Measurements from ENCODE around the gene TRIM49C. TPM values are rescaled to one million over a fixed set of nuclear protein-coding genes. Genes with fewer than 3 reads are reported as not detected.
"Not testable (repeated sequence)": the region's sequence is repeated elsewhere in the genome, so short reads cannot be mapped to it uniquely, and the experiment has no call there.

Gene TRIM49C
- total RNA-seq (not detected), polyA plus RNA-seq (ENCODE audit: insufficient read depth in 1 of 8, insufficient read length in 8 of 8, low replicate concordance in 1 of 8) (not detected)
- long read RNA-seq, donor 1: 0 reads
- long read RNA-seq, donor 2: 0 reads
- long read RNA-seq, donor 3: 0 reads
- long read RNA-seq, donor 4: 0 reads
- long read RNA-seq, donor 5: 0 reads
- long read RNA-seq, donor 6: 0 reads
- long read RNA-seq, donor 7: 0 reads
- long read RNA-seq, donor 8: 0 reads
- long read RNA-seq, donor 9: 0 reads
- long read RNA-seq, donor 10: 0 reads
- long read RNA-seq, donor 11: 0 reads

DNA sequence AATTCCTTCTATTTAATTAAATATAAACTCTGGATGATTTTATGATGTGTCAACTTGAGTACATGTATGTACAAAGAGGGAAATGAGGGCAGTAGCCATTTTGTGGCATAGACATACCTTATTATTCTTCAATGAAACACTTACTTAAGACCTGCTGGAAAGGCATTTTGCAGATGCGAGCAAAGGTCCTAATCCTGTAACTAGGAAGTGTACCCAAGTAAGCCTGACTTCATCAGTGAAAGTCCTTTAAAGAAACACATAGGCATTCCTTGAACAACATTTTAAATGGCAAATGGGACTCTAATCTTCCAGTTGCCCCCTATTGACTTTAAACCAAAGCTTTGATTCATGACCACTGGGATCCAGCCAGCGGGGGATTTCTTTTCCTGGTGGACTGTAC, at the start of gene TRIM49C:
Gene TRIM49C (plus strand): TSS at position 301 of the 400 bp plus-strand sequence. CDS start 4,106 bp downstream, outside the sequence.
- H3K4me1 ChIP-seq (ENCODE audit: control insufficient read depth, insufficient read depth, low read length); H3K27me3 ChIP-seq (ENCODE audit: control insufficient read depth, insufficient read depth, low read length); H3K4me3 ChIP-seq (ENCODE audit: low read length); H3K36me3 ChIP-seq (ENCODE audit: control insufficient read depth, insufficient read depth, low read length); DNase-seq; H3K9me3 ChIP-seq (replicated peaks; ENCODE audit: control insufficient read depth, low read depth, low read length); H3K27ac ChIP-seq (ENCODE audit: low read length): not testable (repeated sequence)
- no CpG with 5 or more reads among the region's 2 CpGs for WGBS (ENCODE audit: insufficient coverage)

DNA sequence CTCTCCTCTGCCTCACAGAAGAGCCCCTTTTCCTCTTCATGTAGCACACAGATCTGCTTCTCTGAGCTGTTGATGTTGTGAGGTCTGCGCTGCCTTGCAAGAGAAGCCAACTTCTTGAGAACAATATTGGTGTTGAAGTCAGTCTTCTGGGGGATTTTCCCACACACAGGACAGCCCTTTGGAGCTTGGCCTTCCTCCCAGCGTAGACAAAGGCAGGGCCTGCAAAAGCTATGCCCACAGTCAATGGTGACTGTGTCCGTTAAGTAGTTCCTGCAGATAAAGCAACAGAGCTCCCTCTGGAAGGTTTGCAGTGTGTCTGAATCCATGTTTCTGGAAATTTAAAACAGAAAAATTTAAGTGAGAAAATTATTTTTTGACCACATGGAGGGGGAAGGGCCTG, 6.7 kb upstream of the TRIM49C start:
- not testable (repeated sequence) for H3K9me3 ChIP-seq (replicated peaks; ENCODE audit: control insufficient read depth, low read depth, low read length); H3K4me3 ChIP-seq (ENCODE audit: low read length); H3K27ac ChIP-seq (ENCODE audit: low read length); H3K27me3 ChIP-seq (ENCODE audit: control insufficient read depth, insufficient read depth, low read length); DNase-seq; H3K36me3 ChIP-seq (ENCODE audit: control insufficient read depth, insufficient read depth, low read length); H3K4me1 ChIP-seq (ENCODE audit: control insufficient read depth, insufficient read depth, low read length)
- no CpG with 5 or more reads among the region's 3 CpGs for WGBS (ENCODE audit: insufficient coverage)

DNA sequence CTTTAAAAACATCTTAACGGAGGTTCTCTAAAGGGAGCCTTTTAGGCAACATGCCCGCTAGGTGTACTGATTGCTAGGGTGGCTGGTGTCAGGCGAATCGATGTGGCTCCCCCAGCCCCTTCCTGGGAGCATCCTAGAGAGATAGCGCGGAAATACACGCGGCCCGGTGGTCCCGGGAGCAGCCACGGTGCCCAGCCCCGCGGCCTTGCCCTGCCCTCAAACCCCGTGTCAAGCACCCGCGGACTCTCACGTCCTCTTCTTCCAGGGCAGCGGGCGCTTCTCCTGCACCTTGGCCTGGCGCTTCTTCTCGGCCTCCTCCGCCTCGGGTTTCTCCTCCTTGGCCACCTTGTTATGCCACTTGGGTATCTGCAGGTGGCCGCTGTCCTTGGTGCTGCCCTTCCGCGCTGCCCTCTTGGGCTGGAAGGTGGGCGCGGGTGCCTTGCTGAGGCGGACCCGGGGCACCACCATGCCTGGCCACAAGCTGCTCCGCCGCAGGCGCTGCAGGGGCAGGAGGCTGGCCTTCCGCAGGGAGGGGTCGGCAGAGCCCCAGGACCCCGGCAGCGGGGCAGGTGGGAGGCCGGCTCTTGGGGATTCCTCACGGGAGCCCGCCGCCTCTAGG, 20.8 kb downstream of the TRIM49C start:
- H3K36me3 ChIP-seq (ENCODE audit: control insufficient read depth, insufficient read depth, low read length); DNase-seq; H3K4me3 ChIP-seq (ENCODE audit: low read length); H3K27me3 ChIP-seq (ENCODE audit: control insufficient read depth, insufficient read depth, low read length); H3K4me1 ChIP-seq (ENCODE audit: control insufficient read depth, insufficient read depth, low read length); H3K27ac ChIP-seq (ENCODE audit: low read length); H3K9me3 ChIP-seq (replicated peaks; ENCODE audit: control insufficient read depth, low read depth, low read length): not testable (repeated sequence)
- WGBS (ENCODE audit: insufficient coverage): no CpG with 5 or more reads among the region's 41 CpGs

GRCh38 chr11:90052311-90052710, 21.4 kb downstream of the TRIM49C start:
- not testable (repeated sequence) for H3K27me3 ChIP-seq (ENCODE audit: control insufficient read depth, insufficient read depth, low read length); DNase-seq; H3K36me3 ChIP-seq (ENCODE audit: control insufficient read depth, insufficient read depth, low read length); H3K27ac ChIP-seq (ENCODE audit: low read length); H3K4me1 ChIP-seq (ENCODE audit: control insufficient read depth, insufficient read depth, low read length); H3K9me3 ChIP-seq (replicated peaks; ENCODE audit: control insufficient read depth, low read depth, low read length); H3K4me3 ChIP-seq (ENCODE audit: low read length)
- WGBS (ENCODE audit: insufficient coverage): no CpG with 5 or more reads among the region's 33 CpGs

DNA sequence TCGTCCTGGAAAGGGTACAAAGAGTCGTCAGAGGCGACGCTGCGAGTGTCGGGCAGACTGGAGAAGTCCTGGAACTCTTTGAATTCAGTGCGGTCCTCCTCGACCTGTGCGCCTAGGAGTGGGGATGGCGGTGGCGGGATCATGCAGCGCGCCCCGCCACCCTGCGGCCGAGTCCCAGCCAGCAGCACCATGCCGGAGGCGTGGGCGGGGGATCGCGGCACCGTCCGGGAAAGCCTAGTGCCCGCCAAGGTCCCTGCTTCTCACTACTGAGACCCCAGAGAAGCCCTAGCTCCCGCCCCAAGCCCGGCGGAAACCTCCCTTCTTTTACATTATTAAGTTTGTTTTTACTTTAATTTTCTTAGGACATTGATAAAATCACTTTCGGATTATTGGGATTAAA, 22.6 kb downstream of the TRIM49C start:
- not testable (repeated sequence) for H3K36me3 ChIP-seq (ENCODE audit: control insufficient read depth, insufficient read depth, low read length); H3K27ac ChIP-seq (ENCODE audit: low read length); H3K27me3 ChIP-seq (ENCODE audit: control insufficient read depth, insufficient read depth, low read length); DNase-seq; H3K4me3 ChIP-seq (ENCODE audit: low read length); H3K9me3 ChIP-seq (replicated peaks; ENCODE audit: control insufficient read depth, low read depth, low read length); H3K4me1 ChIP-seq (ENCODE audit: control insufficient read depth, insufficient read depth, low read length)
- no CpG with 5 or more reads among the region's 28 CpGs for WGBS (ENCODE audit: insufficient coverage)

GRCh38 chr11:90085650-90086049, 54.7 kb downstream of the TRIM49C start, which contains the start of gene UBTFL1:
TSS of gene UBTFL1 (plus strand) at chr11:90085950. CDS start at chr11:90085950, 0 bp downstream.
- no CpG with 5 or more reads among the region's 3 CpGs for WGBS (ENCODE audit: insufficient coverage)
- not testable (repeated sequence) for H3K9me3 ChIP-seq (replicated peaks; ENCODE audit: control insufficient read depth, low read depth, low read length); H3K36me3 ChIP-seq (ENCODE audit: control insufficient read depth, insufficient read depth, low read length); H3K27ac ChIP-seq (ENCODE audit: low read length); H3K4me1 ChIP-seq (ENCODE audit: control insufficient read depth, insufficient read depth, low read length); H3K27me3 ChIP-seq (ENCODE audit: control insufficient read depth, insufficient read depth, low read length); H3K4me3 ChIP-seq (ENCODE audit: low read length); DNase-seq

DNA sequence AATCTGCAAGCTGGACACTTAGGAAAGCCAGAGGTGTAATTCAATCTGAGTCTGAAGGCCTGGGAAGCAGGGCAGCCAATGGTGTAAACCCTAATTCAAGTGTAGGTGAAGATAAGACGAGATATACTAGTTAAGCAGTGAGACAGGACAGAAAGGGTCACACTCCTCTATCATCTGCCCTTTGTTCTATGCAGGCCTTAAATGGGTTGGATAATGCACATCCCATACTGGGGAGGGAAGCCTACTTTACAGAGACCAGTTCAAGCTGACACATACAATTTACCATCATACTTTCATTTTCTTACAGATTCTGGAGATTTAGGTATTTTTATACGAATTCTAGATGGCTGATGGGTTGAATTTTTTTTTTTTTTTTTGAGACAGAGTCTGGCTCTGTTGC, 57.8 kb downstream of the TRIM49C start:
- not testable (repeated sequence) for H3K4me3 ChIP-seq (ENCODE audit: low read length); H3K4me1 ChIP-seq (ENCODE audit: control insufficient read depth, insufficient read depth, low read length); H3K9me3 ChIP-seq (replicated peaks; ENCODE audit: control insufficient read depth, low read depth, low read length); H3K36me3 ChIP-seq (ENCODE audit: control insufficient read depth, insufficient read depth, low read length); H3K27me3 ChIP-seq (ENCODE audit: control insufficient read depth, insufficient read depth, low read length); DNase-seq; H3K27ac ChIP-seq (ENCODE audit: low read length)
- no CpG with 5 or more reads among the region's 2 CpGs for WGBS (ENCODE audit: insufficient coverage)

Other genes starting within 250 kb of the TRIM49C start
- not detected for gene TRIM49, start 222.5 kb upstream of the TRIM49C start, total RNA-seq
- gene TRIM49, start 222.5 kb upstream of the TRIM49C start, polyA plus RNA-seq (ENCODE audit: insufficient read depth in 1 of 8, insufficient read length in 8 of 8, low replicate concordance in 1 of 8): under 1 TPM in 1 of 8 donors, not detected in 7; 0.71 TPM
- gene TRIM64B, start 152.6 kb upstream of the TRIM49C start, total RNA-seq: not detected
- not detected for gene TRIM64B, start 152.6 kb upstream of the TRIM49C start, polyA plus RNA-seq (ENCODE audit: insufficient read depth in 1 of 8, insufficient read length in 8 of 8, low replicate concordance in 1 of 8)
- not detected for gene TRIM49D1, start 108.9 kb upstream of the TRIM49C start, total RNA-seq
- under 1 TPM in 1 of 8 donors, not detected in 7; 0.12 TPM for gene TRIM49D1, start 108.9 kb upstream of the TRIM49C start, polyA plus RNA-seq (ENCODE audit: insufficient read depth in 1 of 8, insufficient read length in 8 of 8, low replicate concordance in 1 of 8)
- gene TRIM49D2, start 107.0 kb upstream of the TRIM49C start, total RNA-seq: not detected
- gene TRIM49D2, start 107.0 kb upstream of the TRIM49C start, polyA plus RNA-seq (ENCODE audit: insufficient read depth in 1 of 8, insufficient read length in 8 of 8, low replicate concordance in 1 of 8): not detected
- not detected for gene TRIM64, start 65.1 kb upstream of the TRIM49C start, total RNA-seq
- gene TRIM64, start 65.1 kb upstream of the TRIM49C start, polyA plus RNA-seq (ENCODE audit: insufficient read depth in 1 of 8, insufficient read length in 8 of 8, low replicate concordance in 1 of 8): not detected
- not detected for gene UBTFL1, start 54.8 kb downstream of the TRIM49C start, total RNA-seq
- gene UBTFL1, start 54.8 kb downstream of the TRIM49C start, polyA plus RNA-seq (ENCODE audit: insufficient read depth in 1 of 8, insufficient read length in 8 of 8, low replicate concordance in 1 of 8): under 1 TPM in 1 of 8 donors, not detected in 7; 0.11 TPM
- 5.5 TPM for gene NAALAD2, start 103.6 kb downstream of the TRIM49C start, total RNA-seq
- gene NAALAD2, start 103.6 kb downstream of the TRIM49C start, polyA plus RNA-seq (ENCODE audit: insufficient read depth in 1 of 8, insufficient read length in 8 of 8, low replicate concordance in 1 of 8): 1 to 10 TPM; 3.4 to 6.0 (median 4.5) TPM
- gene CHORDC1, start 191.9 kb downstream of the TRIM49C start, total RNA-seq: 23.7 TPM
- 10 to 100 TPM; 32.4 to 48.2 (median 37.8) TPM for gene CHORDC1, start 191.9 kb downstream of the TRIM49C start, polyA plus RNA-seq (ENCODE audit: insufficient read depth in 1 of 8, insufficient read length in 8 of 8, low replicate concordance in 1 of 8)

Measured in muscle of leg (tissue), 16 donors.